Large intestine (tissue), 3 donors: ENCODE data around the gene NFATC4. TPM values are rescaled to one million over a fixed set of nuclear protein-coding genes. Genes with fewer than 3 reads are reported as not detected.
A peak's percentile ranks its signal among the peaks of the same experiment; 100 is the strongest.

ENCODE experiments used
- DNase-seq, 2 donors: peaks; one replicate each; pipeline versions ENCODE4 v3.0.0 to v3.0.0-alpha.2; 2013
- H3K27ac ChIP-seq: one replicate; pipeline ENCODE4 v1.5.1; 2013; ENCODE audit warnings: low read length
- H3K27me3 ChIP-seq: 2 replicates; pipeline ENCODE4 v1.6.1; 2013; ENCODE audit warnings: low read length; ENCODE audit not compliant: control insufficient read depth, insufficient read depth
- H3K36me3 ChIP-seq: 2 replicates; pipeline ENCODE4 v1.6.1; 2013; ENCODE audit warnings: low read length; ENCODE audit not compliant: control insufficient read depth, insufficient read depth
- H3K4me1 ChIP-seq: one replicate; pipeline ENCODE4 v1.6.1; 2013; ENCODE audit warnings: low read length; ENCODE audit not compliant: control insufficient read depth, insufficient read depth
- H3K4me3 ChIP-seq: one replicate; pipeline ENCODE4 v1.5.1; 2013; ENCODE audit warnings: low read length
- H3K9me3 ChIP-seq: one replicate; pipeline ENCODE4 v1.6.1; 2013; ENCODE audit warnings: mild to moderate bottlenecking, low read depth, low read length, moderate library complexity; ENCODE audit not compliant: control insufficient read depth
- WGBS: methylation state at CpG from one replicate; pipeline ENCODE4 v1.1.5; 2013; ENCODE audit warnings: low lambda C conversion rate; ENCODE audit not compliant: insufficient coverage; 5-methylcytosine and 5-hydroxymethylcytosine counted together
- polyA plus RNA-seq: library from polyadenylated mRNA; unstranded; fragments of 120-200 nt; gene quantifications from one replicate; pipeline ENCODE4 v1.2.1, GENCODE V29; 2013

Gene NFATC4
- polyA plus RNA-seq, 1 donor = 40.9 TPM

DNA sequence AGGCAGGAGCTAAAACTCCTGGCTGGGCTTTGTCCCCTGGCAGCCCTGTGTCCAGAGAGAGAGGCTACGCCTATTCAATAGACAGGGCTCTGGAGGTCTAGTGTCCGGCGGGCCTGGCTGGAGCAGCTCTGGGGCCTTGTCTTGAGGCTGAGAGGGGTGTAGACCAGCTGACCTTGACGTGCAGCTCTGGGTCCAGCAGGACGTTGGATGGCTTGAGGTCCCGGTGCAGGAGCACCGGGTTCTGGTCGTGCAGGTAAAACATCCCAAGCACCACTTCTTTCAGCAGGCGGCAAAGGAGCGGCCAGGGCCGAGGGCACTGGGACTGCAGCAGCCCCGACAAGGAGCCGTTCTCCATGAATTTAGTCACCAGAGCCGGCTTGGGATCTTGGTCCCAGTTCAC, 29.1 kb upstream of the NFATC4 start:
- Histone ChIP-seq H3K4me3 (peak overlapping the region; percentile 66), H3K36me3 (peaks cover 6% of the 10 kb centered on the region), H3K4me1 (peaks cover 29% of the 10 kb centered on the region), H3K9me3 (peaks cover 11% of the 10 kb centered on the region), H3K27me3 (peaks cover 27% of the 10 kb centered on the region), H3K27ac (no peak overlapping the region)
- no peak for DNase-seq
- WGBS = no CpG with 5 or more reads among the region's 14 CpGs

DNA sequence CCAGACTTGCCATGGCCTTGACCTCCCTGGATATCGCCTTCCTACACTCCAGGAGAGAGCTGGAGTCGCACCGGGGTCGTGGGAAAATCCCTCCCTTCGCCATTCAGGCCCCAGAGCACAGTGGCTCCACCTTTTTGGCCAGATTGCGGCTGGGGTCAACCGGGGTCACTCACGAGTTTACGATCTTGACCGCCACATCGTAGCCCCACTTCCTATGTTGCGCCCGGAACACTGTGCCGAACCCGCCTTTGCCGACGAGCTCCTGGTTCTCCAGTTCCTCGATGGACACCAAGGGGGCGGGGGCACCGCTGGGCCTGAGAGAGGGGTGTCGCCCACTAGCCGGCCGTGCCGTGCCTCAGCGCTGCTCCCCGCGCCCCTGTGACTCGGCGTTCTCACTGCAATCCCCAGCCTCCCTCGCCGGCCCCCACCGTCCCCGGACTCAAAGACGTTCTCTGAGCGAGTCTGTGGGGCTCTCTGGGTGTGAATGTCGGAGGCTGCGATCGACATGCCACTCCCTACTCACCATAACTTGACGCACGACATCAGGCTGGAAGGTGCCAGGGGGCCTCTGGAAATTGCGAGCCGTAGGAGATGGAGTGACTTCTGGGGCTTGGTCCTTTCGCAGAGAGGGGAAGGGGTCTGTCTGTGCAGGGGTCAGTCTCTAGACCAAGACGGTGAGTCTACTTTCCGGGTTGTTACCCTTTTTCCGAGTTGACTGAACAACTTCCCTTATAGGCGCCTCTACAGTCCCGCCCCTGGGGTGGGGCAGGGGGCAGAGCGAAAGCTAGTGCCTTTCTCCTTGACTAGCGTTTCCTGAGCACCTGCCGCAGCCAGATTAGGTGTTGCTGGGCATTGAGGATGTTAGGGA, 28.5 kb upstream of the NFATC4 start, which contains the start of gene RIPK3:
Gene RIPK3 (minus strand): TSS at position 708 of the 868 bp plus-strand sequence. CDS start 165 bp downstream, at position 543.
- peaks cover 6% of the 10 kb centered on the region for H3K36me3 ChIP-seq
- H3K4me3 ChIP-seq = peak within 1 kb of the TSS; percentile 66
- H3K9me3 ChIP-seq = peaks cover 8% of the 10 kb centered on the region
- peak; percentile 69 to 92 for DNase-seq
- H3K27ac ChIP-seq = peak within 1 kb of the TSS; percentile 14
- peaks cover 20% of the 10 kb centered on the region for H3K27me3 ChIP-seq
- no CpG with 5 or more reads among the region's 51 CpGs for WGBS
- peaks cover 23% of the 10 kb centered on the region for H3K4me1 ChIP-seq

- WGBS = no CpG with 5 or more reads among the region's 1 CpG
- Histone ChIP-seq H3K27me3 (peaks cover 9% of the 10 kb centered on the region), H3K27ac (no peak overlapping the region), H3K36me3 (peaks cover 6% of the 10 kb centered on the region), H3K4me3 (no peak overlapping the region), H3K4me1 (peaks cover 19% of the 10 kb centered on the region), H3K9me3 (peaks cover 2% of the 10 kb centered on the region)
- no peak for DNase-seq
These were observed 27.4 kb upstream of the NFATC4 start for GRCh38 chr14:24340606-24341005.

DNA sequence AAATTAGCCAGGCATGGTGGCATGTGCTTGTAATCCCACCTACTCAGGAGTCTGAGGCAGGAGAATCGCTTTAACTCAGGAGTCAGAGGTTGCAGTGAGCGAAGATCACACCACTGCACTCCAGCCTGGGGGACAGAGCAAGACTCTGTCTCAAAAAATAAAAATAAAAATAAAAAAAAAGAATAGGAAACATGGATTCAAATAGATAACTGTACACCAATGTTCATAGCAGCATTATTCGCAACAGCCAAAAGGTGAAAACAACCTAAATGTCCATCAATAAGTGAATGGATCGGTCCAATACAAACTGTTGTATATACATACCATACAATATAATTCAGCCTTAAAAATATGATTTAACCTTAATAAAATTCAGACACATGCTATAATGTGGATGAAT, 25.1 kb upstream of the NFATC4 start:
- 94% methylated on average over 2 of the region's 4 CpGs for WGBS
- H3K27ac ChIP-seq = no peak overlapping the region
- peaks cover 2% of the 10 kb centered on the region for H3K9me3 ChIP-seq
- H3K27me3 ChIP-seq = peaks cover 4% of the 10 kb centered on the region
- peaks cover 1% of the 10 kb centered on the region for H3K36me3 ChIP-seq
- peaks cover 23% of the 10 kb centered on the region for H3K4me1 ChIP-seq
- DNase-seq = no peak
- no peak overlapping the region for H3K4me3 ChIP-seq

DNA sequence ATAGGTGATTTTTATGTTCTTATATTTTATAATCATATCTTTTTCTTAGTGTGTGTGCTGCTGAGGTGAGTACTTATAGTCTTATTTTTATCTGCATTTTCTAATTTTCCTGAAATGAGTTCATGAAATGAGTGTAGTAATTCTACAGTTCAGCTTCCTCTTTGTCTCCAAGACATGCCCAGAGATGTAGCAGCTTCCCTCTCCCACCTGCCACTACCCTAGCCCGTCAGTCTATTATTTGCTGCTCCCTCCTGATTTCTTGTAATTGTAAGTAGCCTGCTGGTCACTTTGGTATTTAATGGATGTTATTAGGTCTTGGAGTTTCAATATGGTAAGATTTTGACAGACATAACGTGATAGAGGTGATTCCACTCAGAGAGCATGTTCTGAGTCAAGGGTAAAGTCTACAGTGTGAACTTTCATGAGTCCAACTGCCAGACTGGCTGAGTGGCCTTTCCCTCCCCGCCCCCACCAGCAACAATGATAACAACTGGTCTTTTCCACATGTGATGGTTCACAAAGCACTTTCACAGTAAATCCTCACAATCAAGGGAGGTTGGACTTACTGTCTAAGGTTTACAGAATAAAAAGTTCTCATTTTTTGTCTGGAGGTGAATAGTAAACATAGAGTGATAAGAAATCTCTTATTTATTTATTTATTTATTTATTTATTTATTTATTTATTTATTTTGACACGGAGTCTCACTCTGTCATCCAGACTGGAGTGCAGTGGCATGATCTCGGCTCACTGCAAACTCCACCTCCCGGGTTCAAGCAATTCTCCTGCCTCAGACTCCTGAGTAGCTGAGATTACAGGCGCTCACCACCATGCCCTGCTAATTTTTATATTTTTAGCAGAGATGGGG, 24.0 kb upstream of the NFATC4 start:
- peak; percentile 89 to 95 for DNase-seq
- H3K27me3 ChIP-seq = no peaks in the 10 kb centered on the region
- peaks cover 17% of the 10 kb centered on the region for H3K4me1 ChIP-seq
- no CpG with 5 or more reads among the region's 7 CpGs for WGBS
- peak overlapping the region; percentile 79 for H3K27ac ChIP-seq
- no peak overlapping the region for H3K4me3 ChIP-seq
- H3K36me3 ChIP-seq = no peaks in the 10 kb centered on the region
- H3K9me3 ChIP-seq = peaks cover 2% of the 10 kb centered on the region

- peaks cover 11% of the 10 kb centered on the region for H3K4me1 ChIP-seq
- WGBS = no CpG with 5 or more reads among the region's 1 CpG
- H3K4me3 ChIP-seq = no peak overlapping the region
- no peaks in the 10 kb centered on the region for H3K9me3 ChIP-seq
- peak in 1 of 2 donors; percentile 58 for DNase-seq
- no peaks in the 10 kb centered on the region for H3K36me3 ChIP-seq
- H3K27ac ChIP-seq = no peak overlapping the region
- H3K27me3 ChIP-seq = no peaks in the 10 kb centered on the region
These were observed 20.9 kb upstream of the NFATC4 start for GRCh38 chr14:24347134-24347533.

DNA sequence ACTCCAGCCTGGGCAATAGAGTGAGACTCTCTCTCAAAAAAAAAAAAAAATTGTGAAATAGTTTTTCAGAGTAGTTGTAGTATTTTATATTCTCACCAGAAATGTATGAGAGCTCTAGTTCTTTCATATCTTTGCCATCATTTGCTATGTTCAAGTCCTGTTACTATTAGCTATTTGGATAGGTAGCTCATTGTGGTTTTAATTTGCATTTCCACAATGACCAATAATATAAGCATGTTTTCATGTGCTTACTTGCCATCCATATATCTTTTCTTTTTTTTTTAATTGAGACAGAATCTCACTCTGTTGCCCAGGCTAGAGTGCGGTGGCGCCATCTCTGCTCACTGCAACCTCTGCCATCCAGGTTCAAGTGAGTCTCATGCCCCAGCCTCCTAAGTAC, 19.8 kb upstream of the NFATC4 start:
- Histone ChIP-seq H3K9me3 (no peaks in the 10 kb centered on the region), H3K4me3 (no peak overlapping the region), H3K4me1 (peaks cover 11% of the 10 kb centered on the region), H3K27me3 (no peaks in the 10 kb centered on the region), H3K36me3 (no peaks in the 10 kb centered on the region), H3K27ac (no peak overlapping the region)
- DNase-seq = no peak
- WGBS = no CpG with 5 or more reads among the region's 2 CpGs

- no peak for DNase-seq
- 83% methylated on average over 3 of the region's 5 CpGs for WGBS
These were observed 18.2 kb upstream of the NFATC4 start for GRCh38 chr14:24349742-24350141.

DNA sequence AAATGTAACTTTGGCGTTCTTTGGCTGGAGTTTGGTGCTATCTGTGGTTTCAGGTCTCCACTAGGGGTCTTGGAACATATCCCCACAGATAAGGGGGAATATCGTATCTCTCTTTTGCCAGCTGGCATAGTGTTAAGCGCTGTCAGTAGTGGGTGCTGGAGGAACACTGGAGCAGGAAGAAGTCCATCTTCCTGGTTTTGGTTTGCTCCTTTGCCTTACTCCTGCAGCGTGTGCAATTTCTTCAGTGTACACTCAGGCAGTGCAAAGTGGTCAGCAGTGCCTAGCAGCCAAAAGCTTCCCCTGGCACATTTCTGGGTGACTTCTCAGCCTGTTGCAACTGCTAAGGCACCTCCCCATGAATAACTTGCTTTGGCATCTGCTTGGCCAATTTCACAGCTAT, 16.5 kb upstream of the NFATC4 start:
- WGBS = no CpG with 5 or more reads among the region's 4 CpGs
- Histone ChIP-seq H3K27ac (no peak overlapping the region), H3K9me3 (no peaks in the 10 kb centered on the region), H3K36me3 (no peaks in the 10 kb centered on the region), H3K27me3 (no peaks in the 10 kb centered on the region), H3K4me1 (peaks cover 11% of the 10 kb centered on the region), H3K4me3 (no peak overlapping the region)
- DNase-seq = no peak

More at GRCh38 chr14:24349742-24350141, 18.2 kb upstream of the NFATC4 start:
- no peaks in the 10 kb centered on the region for H3K27me3 ChIP-seq
- no peaks in the 10 kb centered on the region for H3K36me3 ChIP-seq
- H3K4me1 ChIP-seq = peaks cover 12% of the 10 kb centered on the region
- H3K4me3 ChIP-seq = no peak overlapping the region
- H3K9me3 ChIP-seq = no peaks in the 10 kb centered on the region
- H3K27ac ChIP-seq = no peak overlapping the region
